ENCODE data around the gene GAMT.

GAMT gene

DNA sequence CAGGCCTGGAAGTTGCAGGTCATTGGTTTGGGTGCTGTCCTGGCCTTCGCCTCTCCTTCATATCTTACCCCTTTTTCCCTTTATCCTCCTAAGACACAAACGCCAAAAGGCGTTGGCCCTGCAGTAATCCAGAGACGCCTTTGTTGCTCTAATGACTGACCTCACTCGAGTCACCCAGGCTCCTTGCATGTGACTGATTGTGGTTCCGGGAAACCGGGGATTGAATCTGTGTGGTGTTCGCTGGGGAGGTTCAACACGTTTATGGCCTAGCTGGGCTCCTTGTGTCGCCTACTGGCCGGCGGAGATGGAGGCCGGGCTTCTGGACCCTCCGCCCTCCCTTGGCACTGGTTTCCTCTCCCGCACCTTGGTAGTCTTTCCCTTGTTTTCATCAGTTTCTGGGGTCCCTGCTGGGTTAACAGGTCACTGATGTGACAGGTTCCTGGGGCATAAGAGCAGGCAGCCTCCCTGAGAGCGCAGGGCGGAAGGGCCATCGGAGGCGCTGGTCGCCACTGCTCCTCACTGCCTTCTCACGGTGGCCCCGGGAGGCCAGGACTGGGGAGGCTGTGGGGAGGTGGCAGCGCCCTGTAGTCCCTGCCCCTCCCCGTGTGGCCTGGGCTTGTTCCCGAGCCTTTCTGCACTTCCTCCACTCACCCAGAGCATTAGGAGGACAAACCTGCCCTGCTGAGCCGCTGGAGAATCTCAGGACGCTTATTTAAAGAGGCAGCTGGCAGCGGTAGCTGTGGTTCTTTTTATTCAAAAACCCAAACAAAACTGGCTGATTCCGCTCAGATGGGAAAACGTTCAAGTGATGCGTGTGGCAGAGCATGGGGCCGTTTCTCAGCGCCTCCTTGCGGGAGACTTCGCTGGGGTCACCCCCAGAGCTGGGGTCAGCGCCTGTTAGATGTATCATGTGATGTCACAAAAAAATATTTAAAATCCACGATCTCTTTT lies 35.7 kb downstream of the GAMT start:
- DNase-seq (ENCODE audit: low read depth): no peak

DNA sequence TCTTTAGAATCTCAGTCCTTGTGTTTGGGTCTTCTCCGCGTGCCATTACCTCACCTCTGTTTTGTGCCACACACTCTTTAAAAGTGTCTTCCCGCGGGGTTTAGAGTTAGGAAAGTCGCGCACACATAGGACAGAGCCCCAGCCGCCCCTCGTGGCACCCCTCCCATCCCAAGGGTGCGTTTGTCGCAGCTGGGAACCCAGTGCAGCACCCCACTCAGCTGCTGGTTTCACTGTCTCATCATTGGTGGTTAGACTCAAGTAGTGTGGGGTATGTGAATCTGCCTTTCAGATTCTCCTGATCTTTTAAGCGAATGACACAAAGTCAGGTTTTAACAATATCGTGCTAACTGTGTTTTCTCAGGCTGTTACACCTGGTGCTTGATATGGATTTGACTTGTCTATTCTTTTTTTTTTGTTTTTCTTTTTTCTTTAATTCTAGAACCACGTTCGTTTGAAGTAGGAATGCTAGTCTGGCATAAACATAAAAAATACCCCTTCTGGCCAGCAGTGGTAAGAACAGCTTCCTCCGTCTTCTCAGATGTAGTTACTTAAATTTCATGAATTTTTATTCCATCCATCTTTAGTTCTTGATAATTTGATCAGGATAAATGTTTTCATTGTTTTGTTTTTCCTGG lies 37.2 kb downstream of the GAMT start:
- no peak for DNase-seq (ENCODE audit: low read depth)

DNA sequence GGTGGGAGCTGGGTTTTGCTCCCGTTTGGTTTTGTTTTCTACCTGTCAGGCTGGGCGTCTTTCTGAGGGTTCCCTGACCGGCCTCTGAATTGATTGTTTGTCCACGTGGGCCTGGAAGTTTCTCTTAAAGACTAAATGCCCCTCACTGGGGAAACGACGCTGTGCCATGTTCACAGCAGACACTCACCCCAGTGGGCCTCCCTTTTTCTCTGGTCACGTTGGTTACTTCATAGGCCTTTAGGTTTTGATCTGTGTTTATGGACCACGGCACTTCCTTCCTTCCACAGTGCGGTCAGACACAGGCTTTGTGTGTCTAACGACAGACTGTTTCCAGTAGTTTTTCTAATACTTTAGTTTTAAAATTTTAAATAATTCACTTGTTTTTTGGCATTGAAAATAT lies 37.7 kb downstream of the GAMT start:
- no peak for DNase-seq (ENCODE audit: low read depth)

DNA sequence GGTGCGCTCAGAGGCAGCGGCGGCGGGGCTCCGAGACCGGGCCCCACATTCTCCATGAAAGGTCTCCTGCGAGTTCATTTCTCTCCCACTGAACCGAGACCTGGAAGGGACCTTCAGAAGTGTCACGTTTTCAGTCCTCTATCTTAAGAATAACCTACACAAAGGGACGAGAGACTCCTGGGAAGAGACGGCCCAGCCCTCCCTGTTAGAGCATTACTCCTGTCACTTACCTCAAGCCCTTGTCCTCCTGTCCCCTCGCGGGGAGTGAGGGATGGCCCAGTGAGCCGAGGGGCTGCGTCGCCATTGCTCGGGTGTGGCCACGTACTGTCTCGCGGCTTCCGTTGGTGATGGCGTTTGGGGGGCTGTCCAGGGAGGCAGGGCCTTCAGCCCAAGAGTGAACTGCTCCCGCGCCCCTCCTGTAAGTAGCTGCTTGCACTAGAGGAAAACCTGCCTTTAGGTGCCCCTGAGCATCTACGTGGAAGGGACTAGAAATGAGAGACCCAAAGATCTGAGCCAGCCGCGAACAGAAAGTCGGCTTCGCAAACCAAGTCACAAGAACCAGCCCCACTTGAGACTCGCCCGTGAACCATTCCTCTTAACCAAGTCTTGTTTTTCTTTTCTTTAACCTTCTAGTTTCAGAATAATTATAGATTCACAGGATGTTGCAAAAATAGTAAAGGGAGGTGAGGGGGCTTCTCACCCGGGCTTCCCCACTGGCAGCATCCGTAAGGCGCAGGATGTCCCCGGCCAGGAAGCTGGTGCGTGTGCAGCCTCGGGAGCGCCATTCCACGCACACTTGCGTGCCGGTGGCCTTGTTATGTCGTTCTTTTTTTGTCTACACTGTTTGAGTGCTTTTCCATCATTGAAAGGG lies 38.7 kb downstream of the GAMT start:
- no peak for DNase-seq (ENCODE audit: low read depth)

DNA sequence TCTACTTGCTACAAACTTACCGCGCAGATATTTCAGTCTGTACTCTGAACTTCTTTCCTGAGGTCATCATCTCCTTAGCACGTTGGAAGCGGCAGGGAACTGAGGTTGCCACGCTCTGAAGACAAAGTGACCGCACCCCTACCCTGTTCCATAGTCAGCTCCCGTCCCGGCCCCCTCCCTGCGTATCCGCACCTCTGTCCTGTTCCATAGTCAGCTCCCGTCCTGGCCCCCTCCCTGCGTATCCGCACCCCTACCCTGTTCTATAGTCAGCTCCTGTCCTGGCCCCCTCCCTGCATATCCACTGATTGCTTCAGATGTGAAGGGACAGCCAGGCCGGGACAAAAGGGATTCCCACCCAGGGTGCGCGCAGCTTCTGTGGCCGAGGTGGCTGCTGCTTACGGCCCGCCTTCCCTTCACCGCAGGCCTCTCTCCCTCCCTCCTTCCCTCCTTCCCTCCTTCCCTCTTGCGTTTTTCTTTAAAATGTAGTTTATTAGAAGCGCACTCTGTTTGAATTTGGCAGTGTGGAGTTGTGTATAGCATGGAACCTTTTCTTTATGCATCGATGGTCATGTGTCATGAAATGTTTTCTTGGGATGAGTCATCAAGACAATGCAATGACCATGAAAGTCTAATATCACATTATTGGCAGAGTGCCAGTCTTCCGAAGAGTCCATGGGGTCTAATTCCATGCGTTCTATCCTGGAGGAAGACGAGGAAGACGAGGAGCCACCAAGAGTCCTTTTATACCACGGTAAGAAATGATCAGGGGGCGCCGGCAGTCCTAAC lies 39.5 kb downstream of the GAMT start:
- no peak for DNase-seq (ENCODE audit: low read depth)

DNA sequence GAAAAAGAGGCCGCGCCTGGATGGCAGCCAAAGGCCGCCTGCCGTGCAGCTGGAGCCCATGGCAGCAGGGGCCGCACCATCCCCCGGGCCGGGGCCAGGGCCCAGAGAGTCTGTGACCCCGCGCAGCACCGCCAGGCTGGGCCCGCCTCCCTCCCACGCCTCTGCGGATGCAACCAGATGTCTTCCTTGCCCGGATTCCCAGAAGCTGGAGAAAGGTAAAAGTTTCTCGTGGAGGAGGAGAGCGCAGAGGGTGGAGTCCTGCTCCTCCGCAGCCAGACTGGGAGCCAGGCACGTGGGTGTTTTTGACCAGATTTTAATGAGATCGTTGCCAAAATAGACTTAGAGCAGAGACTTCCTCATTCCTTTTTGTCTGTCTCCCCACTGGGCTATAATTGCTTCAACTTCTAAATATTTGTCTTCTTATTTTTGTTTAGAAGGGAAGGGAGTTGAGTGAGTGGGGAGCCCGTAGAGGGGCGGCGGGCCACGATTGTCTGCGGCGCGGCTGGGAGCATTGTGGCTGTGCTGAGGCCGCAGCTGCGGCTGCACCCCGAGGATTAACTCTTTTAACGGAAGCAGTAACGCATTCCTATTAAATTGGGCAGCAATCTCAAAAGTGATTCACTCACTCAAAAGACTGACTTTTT lies 40.4 kb downstream of the GAMT start:
- no peak for DNase-seq (ENCODE audit: low read depth)

DNA sequence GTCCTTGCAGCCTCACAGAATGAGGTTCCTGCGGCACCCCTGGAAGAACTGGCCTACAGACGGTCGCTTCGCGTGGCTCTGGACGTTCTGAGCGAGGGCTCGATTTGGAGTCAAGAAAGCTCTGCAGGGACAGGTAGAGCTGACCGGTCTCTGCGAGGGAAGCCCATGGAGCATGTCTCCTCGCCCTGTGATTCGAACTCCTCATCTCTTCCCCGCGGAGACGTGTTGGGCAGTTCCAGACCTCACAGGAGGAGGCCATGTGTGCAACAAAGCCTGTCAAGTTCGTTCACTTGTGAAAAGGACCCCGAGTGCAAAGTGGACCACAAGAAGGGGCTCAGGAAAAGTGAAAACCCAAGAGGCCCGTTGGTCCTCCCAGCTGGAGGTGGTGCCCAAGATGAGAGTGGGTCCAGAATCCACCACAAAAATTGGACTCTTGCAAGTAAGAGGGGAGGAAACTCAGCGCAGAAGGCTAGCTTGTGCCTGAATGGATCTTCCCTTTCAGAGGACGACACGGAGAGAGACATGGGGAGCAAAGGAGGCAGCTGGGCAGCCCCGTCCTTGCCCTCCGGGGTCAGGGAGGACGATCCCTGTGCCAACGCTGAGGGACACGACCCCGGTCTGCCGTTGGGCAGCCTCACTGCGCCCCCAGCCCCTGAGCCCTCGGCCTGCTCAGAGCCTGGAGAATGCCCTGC lies 41.1 kb downstream of the GAMT start:
- DNase-seq (ENCODE audit: low read depth): no peak

DNA sequence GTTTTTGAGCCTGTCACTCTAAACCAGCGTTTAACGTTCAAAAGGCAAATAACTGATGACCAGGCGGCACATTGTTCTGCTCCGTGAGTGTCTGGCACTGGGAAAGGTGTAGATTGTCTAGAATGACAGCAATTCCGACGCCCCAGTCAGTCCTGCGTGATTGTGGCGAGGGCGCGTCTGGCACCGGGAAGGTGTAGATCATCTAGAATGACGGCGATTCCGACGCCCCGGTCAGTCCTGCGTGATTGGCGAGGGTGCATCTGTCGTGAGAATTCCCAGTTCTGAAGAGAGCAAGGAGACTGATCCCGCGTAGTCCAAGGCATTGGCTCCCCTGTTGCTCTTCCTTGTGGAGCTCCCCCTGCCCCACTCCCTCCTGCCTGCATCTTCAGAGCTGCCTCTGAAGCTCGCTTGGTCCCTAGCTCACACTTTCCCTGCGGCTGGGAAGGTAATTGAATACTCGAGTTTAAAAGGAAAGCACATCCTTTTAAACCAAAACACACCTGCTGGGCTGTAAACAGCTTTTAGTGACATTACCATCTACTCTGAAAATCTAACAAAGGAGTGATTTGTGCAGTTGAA lies 43.7 kb downstream of the GAMT start:
- no peak for DNase-seq (ENCODE audit: low read depth)

DNA sequence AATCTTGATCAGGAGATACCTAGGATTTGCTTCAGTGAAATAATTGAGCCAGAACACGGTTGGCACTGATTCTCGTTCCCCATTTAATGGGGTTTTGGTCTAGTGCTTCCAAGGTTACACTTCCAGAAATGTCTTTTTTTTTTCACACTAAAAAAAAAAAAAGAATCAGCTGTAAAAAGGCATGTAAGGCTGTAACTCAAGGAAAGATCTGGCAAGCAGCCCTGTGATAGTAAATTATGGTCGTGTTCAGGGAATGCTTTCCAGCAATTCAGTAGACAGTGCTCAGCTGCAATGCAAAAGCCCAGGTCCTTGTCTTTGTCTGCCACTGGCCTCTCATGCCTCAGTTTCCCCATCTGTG lies 44.9 kb downstream of the GAMT start:
- DNase-seq (ENCODE audit: low read depth): no peak

DNA sequence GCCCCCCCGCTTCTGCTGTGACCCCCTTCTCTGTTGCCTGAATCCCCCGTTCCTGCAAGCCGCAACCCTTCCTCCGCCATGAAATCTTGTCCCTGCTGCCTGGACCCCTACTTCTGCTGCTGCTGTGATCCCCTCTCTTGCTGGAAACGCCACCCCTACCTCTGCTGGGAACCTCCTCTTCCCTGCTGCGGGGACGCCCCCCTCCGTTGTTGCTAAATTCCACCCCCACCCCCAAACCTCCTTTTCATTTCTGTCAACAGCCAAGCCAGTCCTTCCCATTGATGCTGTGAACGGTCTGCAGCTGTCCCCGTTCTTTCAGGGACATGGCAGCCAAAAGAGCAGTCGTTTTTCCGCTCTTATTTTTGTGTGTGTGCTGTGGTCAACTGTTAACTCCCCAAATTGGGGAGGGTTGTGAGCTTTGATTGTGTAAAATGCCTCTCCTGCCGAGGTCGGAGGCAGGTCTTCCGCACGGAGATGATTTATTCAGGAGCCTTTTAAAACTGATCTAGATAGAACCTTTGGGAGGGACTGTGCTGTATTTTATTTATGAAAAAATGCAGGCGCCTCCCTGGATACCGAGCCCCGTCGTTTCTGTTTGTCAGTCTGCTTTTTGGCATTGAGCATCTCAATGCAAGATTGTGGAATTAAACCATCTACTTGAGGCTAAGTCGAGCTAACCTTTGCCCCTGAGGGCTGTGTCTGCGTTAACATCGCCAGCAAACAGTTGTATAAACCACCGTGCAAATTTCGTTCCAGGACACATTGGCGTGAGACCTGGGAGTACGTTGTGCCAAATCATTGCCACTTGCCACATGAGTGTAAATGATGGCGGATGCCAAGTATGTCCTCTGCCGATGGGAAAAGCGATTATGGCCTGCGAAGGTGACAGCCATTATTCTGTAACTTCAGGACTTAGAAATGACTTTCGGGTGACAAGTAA lies 45.5 kb downstream of the GAMT start:
- no peak for DNase-seq (ENCODE audit: low read depth)

DNA sequence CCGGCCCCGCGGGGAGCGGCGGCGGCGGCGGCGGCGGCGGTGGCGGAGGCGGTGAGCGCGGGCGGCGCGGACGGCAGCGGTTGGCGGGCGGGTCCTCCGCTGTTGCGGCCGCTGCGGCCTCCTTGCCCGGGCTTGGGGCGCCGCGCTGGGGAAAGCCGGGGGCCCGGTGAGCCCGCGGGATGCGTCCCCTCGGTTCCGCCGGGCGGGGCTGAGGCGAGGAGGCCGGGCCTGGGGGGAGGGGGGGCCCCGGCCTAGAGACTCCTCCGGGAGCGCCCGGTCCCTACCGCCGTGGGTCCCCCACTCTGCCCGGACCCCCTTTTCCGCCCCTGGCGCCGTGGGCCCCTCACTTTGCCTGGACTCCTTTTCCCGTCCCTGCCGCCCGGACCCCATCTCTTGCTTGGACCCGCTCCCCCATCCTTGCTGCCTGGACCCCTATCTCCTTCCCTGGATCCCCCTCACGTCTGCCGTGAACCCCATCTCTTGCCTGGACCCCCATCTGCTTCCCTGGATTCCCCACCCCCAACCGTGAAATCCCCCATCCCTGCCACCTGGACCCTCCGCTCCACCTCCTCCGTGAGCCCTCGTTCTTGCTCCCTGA lies 46.3 kb downstream of the GAMT start:
- no peak for DNase-seq (ENCODE audit: low read depth)

DNA sequence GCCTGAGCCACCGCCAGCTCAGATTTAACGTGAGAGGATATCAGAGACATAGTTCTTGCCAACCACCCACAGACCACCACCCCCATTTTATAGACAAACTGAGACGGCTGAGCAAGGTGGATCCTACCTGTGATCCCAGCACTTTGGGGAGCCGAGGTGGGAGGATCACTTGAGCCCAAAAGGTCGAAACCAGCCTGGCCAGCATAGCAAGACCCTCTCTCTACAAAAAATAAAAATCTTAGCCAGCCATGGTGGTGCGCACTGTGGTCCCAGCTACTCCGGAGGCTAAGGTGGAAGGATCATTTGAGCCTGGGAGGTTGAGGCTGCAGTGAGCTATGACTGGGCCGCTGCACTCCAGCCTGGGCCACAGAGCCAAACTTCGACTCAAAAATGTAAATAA lies 48.2 kb downstream of the GAMT start:
- no peak for DNase-seq (ENCODE audit: low read depth)

DNA sequence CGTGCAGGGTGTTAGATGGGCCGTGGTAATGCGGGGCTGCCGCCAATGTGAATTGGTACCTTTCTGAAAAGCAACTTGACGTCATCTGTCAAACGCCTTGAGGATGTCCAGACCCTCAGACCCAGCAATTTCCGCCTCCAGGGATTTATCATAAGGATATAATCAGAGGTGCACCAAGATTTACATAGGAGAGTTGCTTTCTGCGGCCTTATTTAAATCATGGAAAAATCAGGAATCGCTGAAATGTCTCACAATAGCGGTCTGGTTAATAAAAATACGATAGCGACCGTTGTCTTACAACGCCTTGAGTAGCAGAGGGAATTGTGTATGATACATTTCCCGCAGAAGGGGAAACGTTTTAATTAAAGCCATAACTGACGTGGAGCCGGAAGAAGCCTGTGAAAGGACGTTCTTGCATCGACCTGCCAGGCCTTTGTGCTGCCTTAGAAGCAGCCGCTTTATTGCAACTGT lies 49.9 kb downstream of the GAMT start:
- no peak for DNase-seq (ENCODE audit: low read depth)

DNA sequence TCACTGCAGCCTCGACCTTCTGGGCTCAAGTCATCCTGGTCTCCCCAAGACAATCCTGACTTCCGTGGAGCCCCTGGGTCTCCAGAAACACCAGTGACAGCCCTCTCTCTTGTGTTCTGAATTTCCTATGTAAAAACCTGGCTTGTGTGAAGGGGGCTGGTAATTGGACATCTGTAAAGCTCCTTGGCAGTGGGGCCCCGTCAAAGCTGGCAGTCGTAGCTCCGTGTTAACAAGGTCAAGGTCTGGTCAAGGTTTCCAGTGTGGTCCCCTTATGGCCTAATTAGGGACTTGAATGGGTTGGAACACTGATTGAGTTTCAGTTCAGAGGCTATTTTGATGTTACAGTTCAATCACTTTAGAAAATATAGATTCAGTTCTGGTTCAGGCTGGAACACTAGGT lies 50.5 kb downstream of the GAMT start:
- no peak for DNase-seq (ENCODE audit: low read depth)

DNA sequence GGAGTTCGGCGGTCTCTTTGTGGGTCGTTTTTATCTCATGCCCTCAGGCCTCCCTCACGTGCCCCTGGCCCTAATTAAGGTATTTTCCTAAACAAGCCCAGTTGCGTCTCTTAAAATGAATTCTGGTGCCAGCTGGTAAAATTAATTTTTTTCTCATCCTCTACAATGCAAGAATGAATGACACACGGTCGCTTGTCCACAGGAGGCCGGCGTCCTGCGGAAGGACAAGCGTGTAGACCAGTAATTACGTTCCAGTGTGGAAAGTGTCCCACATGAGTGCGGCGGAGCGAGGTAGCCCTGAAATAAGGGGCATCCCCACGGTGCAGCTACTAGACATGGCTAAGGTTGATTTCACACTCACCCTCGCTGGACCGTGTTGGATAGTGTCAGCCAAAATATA lies 52.1 kb downstream of the GAMT start:
- no peak for DNase-seq (ENCODE audit: low read depth)
